MM.1S (cell line): Measurements from ENCODE around the gene NLK.

ENCODE experiments used
- DNase-seq: peaks from one replicate; pipeline ENCODE4 v3.0.0-alpha.2; 2015
- H2AFZ ChIP-seq: fragments of 300-600 bp; sonication (generic); 2 replicates; pipeline ENCODE4 v1.6.0; 2016; ENCODE audit warnings: antibody characterized with exemption, low read length
- H3F3A ChIP-seq: fragments of 300-600 bp; sonication (generic); 2 replicates; pipeline ENCODE4 v1.6.1; 2016; ENCODE audit warnings: mild to moderate bottlenecking, antibody characterized with exemption, low read length, moderate library complexity, mixed read lengths; ENCODE audit not compliant: insufficient read depth
- H3K27ac ChIP-seq: fragments of 300-600 bp; sonication (generic); 2 replicates; pipeline ENCODE4 v1.5.1; 2016; ENCODE audit warnings: mild to moderate bottlenecking, low read length
- H3K27me3 ChIP-seq: fragments of 300-600 bp; sonication (generic); replicated peaks from 2 replicates; pipeline ENCODE4 v1.6.0; 2016; ENCODE audit warnings: low read length; ENCODE audit not compliant: insufficient read depth
- H3K36me3 ChIP-seq: fragments of 300-600 bp; sonication (generic); replicated peaks from 2 replicates; pipeline ENCODE4 v1.6.1; 2016; ENCODE audit warnings: mild to moderate bottlenecking, low read length, mixed read lengths; ENCODE audit not compliant: insufficient read depth
- H3K4me1 ChIP-seq: fragments of 300-600 bp; sonication (generic); 2 replicates; pipeline ENCODE4 v1.6.1; 2016; ENCODE audit warnings: low read length, mixed read lengths
- H3K4me2 ChIP-seq: fragments of 300-600 bp; sonication (generic); 2 replicates; pipeline ENCODE4 v1.6.0; 2016; ENCODE audit warnings: low read depth, low read length
- H3K4me3 ChIP-seq: fragments of 300-600 bp; sonication (generic); 2 replicates; pipeline ENCODE4 v1.5.1; 2016; ENCODE audit warnings: low read length, mixed read lengths
- H3K79me2 ChIP-seq: fragments of 300-600 bp; sonication (generic); 2 replicates; pipeline ENCODE4 v1.6.1; 2016; ENCODE audit warnings: mixed run types, low read length, mixed read lengths
- H3K9ac ChIP-seq: fragments of 300-600 bp; sonication (generic); 2 replicates; pipeline ENCODE4 v1.6.1; 2016; ENCODE audit warnings: low read length, mixed read lengths
- H3K9me2 ChIP-seq: fragments of 300-600 bp; sonication (generic); replicated peaks from 2 replicates; pipeline ENCODE4 v1.6.1; 2016; ENCODE audit warnings: mild to moderate bottlenecking, low read length, mixed read lengths; ENCODE audit not compliant: insufficient read depth
- H3K9me3 ChIP-seq: fragments of 300-600 bp; sonication (generic); replicated peaks from 2 replicates; pipeline ENCODE4 v1.6.1; 2016; ENCODE audit warnings: mild to moderate bottlenecking, low read length, mixed read lengths; ENCODE audit not compliant: insufficient read depth
- H4K20me1 ChIP-seq: fragments of 300-600 bp; sonication (generic); 2 replicates; pipeline ENCODE4 v1.6.1; 2016; ENCODE audit warnings: mild to moderate bottlenecking, low read length, moderate library complexity, mixed read lengths; ENCODE audit not compliant: insufficient read depth
- EZH2 ChIP-seq: fragments of 300-600 bp; sonication (generic); optimal IDR thresholded peaks from 2 replicates; pipeline ENCODE3; 2017; ENCODE audit warnings: low read depth, mild to moderate bottlenecking, antibody characterized with exemption, low read length, mixed read lengths
- EZH2phosphoT487 ChIP-seq: fragments of 300-600 bp; sonication (generic); IDR thresholded peaks from 2 replicates; pipeline ENCODE4 v1.6.1; 2018; ENCODE audit warnings: antibody characterized with exemption, low read length
- TF ChIP-seq, protein P1 (sequence below): fragments of 300-600 bp; sonication (generic); IDR thresholded peaks from 2 replicates; pipeline ENCODE4 v1.5.1; 2016; ENCODE audit warnings: antibody characterized with exemption, low read length, mixed read lengths

Gene NLK

DNA sequence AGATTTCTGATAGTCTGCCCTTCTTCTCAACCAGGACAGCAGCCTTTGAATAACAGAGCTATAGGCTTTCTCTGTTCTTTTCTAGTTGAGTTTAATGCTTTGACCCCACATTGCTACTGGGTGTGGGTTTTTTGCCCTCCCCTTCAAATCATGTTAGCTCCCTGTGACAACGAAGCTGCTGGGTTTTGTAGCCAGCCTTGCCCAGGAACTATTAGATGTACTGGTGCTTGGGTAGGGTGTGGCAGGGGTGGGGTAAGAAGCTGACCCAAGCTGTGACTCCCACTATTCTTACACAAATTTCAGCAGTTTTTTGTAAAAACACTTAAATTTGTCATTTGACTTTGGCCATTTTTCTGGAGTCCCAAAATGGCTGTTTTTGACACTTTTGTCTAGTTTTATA is 69.7 kb downstream of the NLK start:
- no peak overlapping the region for H3K4me2 ChIP-seq
- no peaks in the 10 kb centered on the region for H3K9me2 ChIP-seq
- no peak overlapping the region for H2AFZ ChIP-seq
- DNase-seq, result no peak
- H3K79me2 ChIP-seq, result no peaks in the 10 kb centered on the region
- TF ChIP-seq EZH2phosphoT487 (no peak), EZH2 (no peak)
- TF ChIP-seq, protein P1, sequence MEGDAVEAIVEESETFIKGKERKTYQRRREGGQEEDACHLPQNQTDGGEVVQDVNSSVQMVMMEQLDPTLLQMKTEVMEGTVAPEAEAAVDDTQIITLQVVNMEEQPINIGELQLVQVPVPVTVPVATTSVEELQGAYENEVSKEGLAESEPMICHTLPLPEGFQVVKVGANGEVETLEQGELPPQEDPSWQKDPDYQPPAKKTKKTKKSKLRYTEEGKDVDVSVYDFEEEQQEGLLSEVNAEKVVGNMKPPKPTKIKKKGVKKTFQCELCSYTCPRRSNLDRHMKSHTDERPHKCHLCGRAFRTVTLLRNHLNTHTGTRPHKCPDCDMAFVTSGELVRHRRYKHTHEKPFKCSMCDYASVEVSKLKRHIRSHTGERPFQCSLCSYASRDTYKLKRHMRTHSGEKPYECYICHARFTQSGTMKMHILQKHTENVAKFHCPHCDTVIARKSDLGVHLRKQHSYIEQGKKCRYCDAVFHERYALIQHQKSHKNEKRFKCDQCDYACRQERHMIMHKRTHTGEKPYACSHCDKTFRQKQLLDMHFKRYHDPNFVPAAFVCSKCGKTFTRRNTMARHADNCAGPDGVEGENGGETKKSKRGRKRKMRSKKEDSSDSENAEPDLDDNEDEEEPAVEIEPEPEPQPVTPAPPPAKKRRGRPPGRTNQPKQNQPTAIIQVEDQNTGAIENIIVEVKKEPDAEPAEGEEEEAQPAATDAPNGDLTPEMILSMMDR, result no peak
- no peaks in the 10 kb centered on the region; the same call in 1 of the 2 replicates for H3K9me3 ChIP-seq
- no peak overlapping the region for H3K4me3 ChIP-seq
- H3K36me3 ChIP-seq, result no peaks in the 10 kb centered on the region
- no peaks in the 10 kb centered on the region for H3K27me3 ChIP-seq
- H3K27ac ChIP-seq, result no peak overlapping the region
- H3K4me1 ChIP-seq, result peaks cover 7% of the 10 kb centered on the region
- no peaks in the 10 kb centered on the region for H4K20me1 ChIP-seq
- no peaks in the 10 kb centered on the region for H3F3A ChIP-seq
- H3K9ac ChIP-seq, result no peak overlapping the region

DNA sequence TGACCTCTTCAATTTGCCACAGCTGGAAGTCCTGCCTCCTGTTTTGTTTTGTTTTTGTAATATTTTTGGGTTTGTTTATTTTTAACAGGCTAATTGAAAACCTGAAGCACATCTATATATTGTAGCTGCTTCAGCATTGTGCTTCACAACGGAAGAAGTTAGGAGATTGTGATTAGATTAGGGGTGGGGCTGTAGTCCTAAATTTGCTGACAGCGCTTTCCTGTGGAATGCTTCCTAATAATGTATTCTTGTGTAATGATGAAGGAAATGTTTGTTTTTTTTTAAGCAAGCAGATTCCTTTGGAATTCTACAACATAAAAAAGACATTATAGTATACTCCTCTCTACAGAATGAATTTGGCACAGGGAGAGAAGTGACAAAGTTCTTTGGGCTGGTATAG is 70.1 kb downstream of the NLK start:
- H3K27me3 ChIP-seq, result no peaks in the 10 kb centered on the region
- no peaks in the 10 kb centered on the region for H3K79me2 ChIP-seq
- H3K9ac ChIP-seq, result no peak overlapping the region
- no peak overlapping the region for H3K4me2 ChIP-seq
- peaks cover under 1% of the 10 kb centered on the region; the same call in 1 of the 2 replicates for H3F3A ChIP-seq
- no peaks in the 10 kb centered on the region; the same call in 1 of the 2 replicates for H3K9me3 ChIP-seq
- peaks cover 11% of the 10 kb centered on the region for H3K4me1 ChIP-seq
- no peak for DNase-seq
- H3K36me3 ChIP-seq, result no peaks in the 10 kb centered on the region
- TF ChIP-seq EZH2phosphoT487, result no peak
- TF ChIP-seq, protein P1, result no peak
- no peak for TF ChIP-seq EZH2
- H3K4me3 ChIP-seq, result no peak overlapping the region
- H3K9me2 ChIP-seq, result no peaks in the 10 kb centered on the region
- H3K27ac ChIP-seq, result no peak overlapping the region
- H4K20me1 ChIP-seq, result no peaks in the 10 kb centered on the region
- H2AFZ ChIP-seq, result no peak overlapping the region

DNA sequence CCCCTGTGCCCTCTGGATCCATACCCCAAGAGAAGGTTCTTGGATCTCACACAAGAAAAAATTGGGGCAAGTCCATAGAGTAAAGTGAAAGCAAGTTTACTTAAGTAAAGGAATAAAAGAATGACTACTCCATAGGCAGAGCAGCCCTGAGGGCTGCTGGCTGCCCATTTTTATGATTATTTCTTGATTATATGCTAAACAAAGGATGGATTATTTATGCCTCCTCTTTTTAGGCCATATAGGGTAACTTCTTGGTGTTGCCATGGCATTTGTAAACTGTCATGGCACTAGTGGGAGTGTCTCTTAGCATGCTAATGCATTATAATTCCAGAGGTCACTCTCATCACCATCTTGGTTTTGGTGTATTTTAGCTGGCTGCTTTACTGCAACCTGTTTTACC is 70.8 kb downstream of the NLK start:
- H3K4me3 ChIP-seq, result no peak overlapping the region
- H4K20me1 ChIP-seq, result no peaks in the 10 kb centered on the region
- no peak overlapping the region for H2AFZ ChIP-seq
- H3K9ac ChIP-seq, result no peak overlapping the region
- H3K79me2 ChIP-seq, result no peaks in the 10 kb centered on the region
- peaks cover 17% of the 10 kb centered on the region for H3K4me1 ChIP-seq
- no peak for DNase-seq
- H3F3A ChIP-seq, result peaks cover 7% of the 10 kb centered on the region; the same call in 1 of the 2 replicates
- no peaks in the 10 kb centered on the region for H3K9me2 ChIP-seq
- TF ChIP-seq EZH2phosphoT487, result no peak
- TF ChIP-seq, protein P1, result no peak
- no peak for TF ChIP-seq EZH2
- H3K27ac ChIP-seq, result no peak overlapping the region
- no peaks in the 10 kb centered on the region for H3K27me3 ChIP-seq
- no peak overlapping the region for H3K4me2 ChIP-seq
- no peaks in the 10 kb centered on the region; the same call in 1 of the 2 replicates for H3K9me3 ChIP-seq
- H3K36me3 ChIP-seq, result no peaks in the 10 kb centered on the region
